K562 (cell line): Measurements from ENCODE around the gene PLEKHM3.

Experiments used
- CHAMP1 ChIP-seq: fragments of 450-650 bp; IDR thresholded peaks from 2 replicates; pipeline ENCODE4 v1.6.1; 2016; ENCODE audit warnings: mild to moderate bottlenecking
- ESRRA ChIP-seq: fragments of 450-650 bp; IDR thresholded peaks from 2 replicates; pipeline ENCODE4 v1.6.1; 2014; ENCODE audit warnings: low read depth, mild to moderate bottlenecking, moderate library complexity, borderline replicate concordance
- NR0B1 ChIP-seq: fragments of 450-650 bp; IDR thresholded peaks from one replicate; pipeline ENCODE4 v1.6.1; 2018; ENCODE audit warnings: mild to moderate bottlenecking, moderate library complexity; ENCODE audit not compliant: partially characterized antibody
- POLR2A ChIP-seq: fragments of 450-650 bp; conservative IDR thresholded peaks from 2 replicates; pipeline ENCODE4 v1.6.1; 2016
- RFX5 ChIP-seq: IDR thresholded peaks from 2 replicates; pipeline ENCODE4 v1.6.1; 2011; ENCODE audit warnings: low read depth, mild to moderate bottlenecking, improper control_type of control experiment, low read length
- SP1 ChIP-seq: sonication (generic); formaldehyde crosslinking; IDR thresholded peaks from 2 replicates; pipeline ENCODE4 v1.8.1; 2022; ENCODE audit warnings: mild to moderate bottlenecking, missing genetic modification reagents
- ZNF699 ChIP-seq: fragments of 250-450 bp; sonication (Bioruptor Pico); IDR thresholded peaks from 2 replicates; pipeline ENCODE4 v1.8.0; 2021; ENCODE audit warnings: mild to moderate bottlenecking, moderate library complexity; ENCODE audit not compliant: insufficient replicate concordance
- ZNF79 ChIP-seq: fragments of 250-450 bp; sonication (Bioruptor Pico); IDR thresholded peaks from 2 replicates; pipeline ENCODE4 v1.4.0; 2020; ENCODE audit warnings: low read depth, mild to moderate bottlenecking, moderate library complexity
- TF ChIP-seq, protein P1 (sequence below), 3 experiments: IDR thresholded peaks in 2 of 3; conservative IDR thresholded peaks in 1 of 3; 2 replicates each; pipeline ENCODE4 v1.5.1; 2011 to 2012; ENCODE audit warnings: low read length in 3 of 3, mild to moderate bottlenecking in 3 of 3, control low read depth in 2 of 3, improper control_type of control experiment in 1 of 3, inconsistent platforms in 1 of 3, low read depth in 1 of 3, mixed read lengths in 1 of 3, moderate library complexity in 1 of 3; ENCODE audit not compliant: insufficient read depth in 2 of 3
- TF ChIP-seq, protein P2 (sequence below): fragments of 450-650 bp; IDR thresholded peaks from 2 replicates; pipeline ENCODE4 v1.6.1; 2017; ENCODE audit warnings: antibody characterized with exemption, mild to moderate bottlenecking

GRCh38 chr2:207791579-207792243 lies 233.6 kb downstream of the PLEKHM3 start:
- TF ChIP-seq ESRRA (no peak), ZNF79 (CRISPR knock-in tag) (no peak), NR0B1 (no peak), CHAMP1 (no peak), SP1 (CRISPR knock-in tag) (no peak), RFX5 (no peak), POLR2A (no peak), ZNF699 (CRISPR knock-in tag) (no peak)
- TF ChIP-seq, protein P1, sequence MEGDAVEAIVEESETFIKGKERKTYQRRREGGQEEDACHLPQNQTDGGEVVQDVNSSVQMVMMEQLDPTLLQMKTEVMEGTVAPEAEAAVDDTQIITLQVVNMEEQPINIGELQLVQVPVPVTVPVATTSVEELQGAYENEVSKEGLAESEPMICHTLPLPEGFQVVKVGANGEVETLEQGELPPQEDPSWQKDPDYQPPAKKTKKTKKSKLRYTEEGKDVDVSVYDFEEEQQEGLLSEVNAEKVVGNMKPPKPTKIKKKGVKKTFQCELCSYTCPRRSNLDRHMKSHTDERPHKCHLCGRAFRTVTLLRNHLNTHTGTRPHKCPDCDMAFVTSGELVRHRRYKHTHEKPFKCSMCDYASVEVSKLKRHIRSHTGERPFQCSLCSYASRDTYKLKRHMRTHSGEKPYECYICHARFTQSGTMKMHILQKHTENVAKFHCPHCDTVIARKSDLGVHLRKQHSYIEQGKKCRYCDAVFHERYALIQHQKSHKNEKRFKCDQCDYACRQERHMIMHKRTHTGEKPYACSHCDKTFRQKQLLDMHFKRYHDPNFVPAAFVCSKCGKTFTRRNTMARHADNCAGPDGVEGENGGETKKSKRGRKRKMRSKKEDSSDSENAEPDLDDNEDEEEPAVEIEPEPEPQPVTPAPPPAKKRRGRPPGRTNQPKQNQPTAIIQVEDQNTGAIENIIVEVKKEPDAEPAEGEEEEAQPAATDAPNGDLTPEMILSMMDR (IDR thresholded peaks at IDR 0.05 in 2 of 3, conservative IDR thresholded peaks at IDR 0.05 in 1 of 3; ENCODE audit: insufficient read depth in 2 of 3, low read depth in 1 of 3, low read length in 3 of 3): no peak
- TF ChIP-seq, protein P2, sequence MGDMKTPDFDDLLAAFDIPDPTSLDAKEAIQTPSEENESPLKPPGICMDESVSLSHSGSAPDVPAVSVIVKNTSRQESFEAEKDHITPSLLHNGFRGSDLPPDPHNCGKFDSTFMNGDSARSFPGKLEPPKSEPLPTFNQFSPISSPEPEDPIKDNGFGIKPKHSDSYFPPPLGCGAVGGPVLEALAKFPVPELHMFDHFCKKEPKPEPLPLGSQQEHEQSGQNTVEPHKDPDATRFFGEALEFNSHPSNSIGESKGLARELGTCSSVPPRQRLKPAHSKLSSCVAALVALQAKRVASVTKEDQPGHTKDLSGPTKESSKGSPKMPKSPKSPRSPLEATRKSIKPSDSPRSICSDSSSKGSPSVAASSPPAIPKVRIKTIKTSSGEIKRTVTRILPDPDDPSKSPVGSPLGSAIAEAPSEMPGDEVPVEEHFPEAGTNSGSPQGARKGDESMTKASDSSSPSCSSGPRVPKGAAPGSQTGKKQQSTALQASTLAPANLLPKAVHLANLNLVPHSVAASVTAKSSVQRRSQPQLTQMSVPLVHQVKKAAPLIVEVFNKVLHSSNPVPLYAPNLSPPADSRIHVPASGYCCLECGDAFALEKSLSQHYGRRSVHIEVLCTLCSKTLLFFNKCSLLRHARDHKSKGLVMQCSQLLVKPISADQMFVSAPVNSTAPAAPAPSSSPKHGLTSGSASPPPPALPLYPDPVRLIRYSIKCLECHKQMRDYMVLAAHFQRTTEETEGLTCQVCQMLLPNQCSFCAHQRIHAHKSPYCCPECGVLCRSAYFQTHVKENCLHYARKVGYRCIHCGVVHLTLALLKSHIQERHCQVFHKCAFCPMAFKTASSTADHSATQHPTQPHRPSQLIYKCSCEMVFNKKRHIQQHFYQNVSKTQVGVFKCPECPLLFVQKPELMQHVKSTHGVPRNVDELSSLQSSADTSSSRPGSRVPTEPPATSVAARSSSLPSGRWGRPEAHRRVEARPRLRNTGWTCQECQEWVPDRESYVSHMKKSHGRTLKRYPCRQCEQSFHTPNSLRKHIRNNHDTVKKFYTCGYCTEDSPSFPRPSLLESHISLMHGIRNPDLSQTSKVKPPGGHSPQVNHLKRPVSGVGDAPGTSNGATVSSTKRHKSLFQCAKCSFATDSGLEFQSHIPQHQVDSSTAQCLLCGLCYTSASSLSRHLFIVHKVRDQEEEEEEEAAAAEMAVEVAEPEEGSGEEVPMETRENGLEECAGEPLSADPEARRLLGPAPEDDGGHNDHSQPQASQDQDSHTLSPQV: no peak
